NCI-H2029 treated with DMSO at 0.1 percent for 48 hours (cell line): Measurements from ENCODE around the gene PYGL.
"Not testable (repeated sequence)": the region's sequence is repeated elsewhere in the genome, so short reads cannot be mapped to it uniquely, and the experiment has no call there.

Experiments
- DNase-seq: peaks from one replicate; lab custom pipeline; 2025; lab: John Stamatoyannopoulos, UW

The PYGL gene

GRCh38 chr14:50926851-50927386 lies 17.4 kb downstream of the PYGL start:
- DNase-seq, result no peak

- DNase-seq, result no peak
Measured at GRCh38 chr14:50924843-50925242, 19.4 kb downstream of the PYGL start.

GRCh38 chr14:50924236-50924635 lies 20.0 kb downstream of the PYGL start:
- DNase-seq, result no peak

- no peak for DNase-seq
Measured at GRCh38 chr14:50922803-50923202, 21.5 kb downstream of the PYGL start.

GRCh38 chr14:50920482-50921230 lies 23.6 kb downstream of the PYGL start:
- DNase-seq, result no peak

GRCh38 chr14:50919524-50919923 lies 24.8 kb downstream of the PYGL start:
- not testable (repeated sequence) for DNase-seq

- no peak for DNase-seq
Measured at GRCh38 chr14:50917449-50917848, 26.8 kb downstream of the PYGL start.

GRCh38 chr14:50910495-50911420 lies 33.5 kb downstream of the PYGL start:
- DNase-seq, result no peak

- no peak for DNase-seq
Measured at GRCh38 chr14:50906326-50907065, 37.8 kb downstream of the PYGL start.

GRCh38 chr14:50904719-50905118 lies 39.6 kb downstream of the PYGL start:
- no peak for DNase-seq

- DNase-seq, result no peak
Measured at GRCh38 chr14:50901361-50901760, 42.9 kb downstream of the PYGL start.

GRCh38 chr14:50897658-50898175 lies 46.6 kb downstream of the PYGL start:
- DNase-seq, result no peak

GRCh38 chr14:50897005-50897404 lies 47.3 kb downstream of the PYGL start:
- DNase-seq, result not testable (repeated sequence)

- DNase-seq, result not testable (repeated sequence)
Measured at GRCh38 chr14:50896421-50896820, 47.9 kb downstream of the PYGL start.

- DNase-seq, result no peak
Measured at GRCh38 chr14:50892255-50892654, 52.0 kb downstream of the PYGL start.

- no peak for DNase-seq
Measured at GRCh38 chr14:50887476-50887875, 56.8 kb downstream of the PYGL start.

- DNase-seq, result no peak
Measured at GRCh38 chr14:50883827-50884197, 60.5 kb downstream of the PYGL start.

- no peak for DNase-seq
Measured at GRCh38 chr14:50882932-50883826, 61.1 kb downstream of the PYGL start.

GRCh38 chr14:50875359-50876070 lies 68.8 kb downstream of the PYGL start:
- no peak for DNase-seq

GRCh38 chr14:50874757-50875156 lies 69.5 kb downstream of the PYGL start:
- no peak for DNase-seq
